ENCODE results near the gene SLC51A. TPM values are rescaled to one million over a fixed set of nuclear protein-coding genes. Genes with fewer than 3 reads are reported as not detected.

Gene SLC51A
- total RNA-seq, 1 donor from 2014 or later = not detected

DNA sequence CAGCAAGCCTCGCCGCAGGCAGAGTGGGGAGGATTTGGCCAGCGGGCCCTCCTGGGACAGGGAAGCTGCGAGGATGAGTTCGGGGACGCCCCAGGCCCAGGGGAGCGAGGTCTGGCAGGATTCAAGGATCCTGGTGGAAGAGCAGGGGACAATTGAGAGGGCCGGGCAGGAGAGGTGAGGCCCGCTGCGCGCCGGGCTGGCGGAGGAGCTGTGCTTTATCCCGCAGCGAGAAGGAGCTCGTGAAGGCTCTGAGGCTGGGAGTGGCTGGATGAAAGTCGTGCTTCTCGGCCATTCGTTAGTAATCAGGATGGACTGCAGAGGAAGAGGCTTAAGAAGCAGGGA lies 3.6 kb downstream of the SLC51A start:
- H3K27ac ChIP-seq (ENCODE audit: low read depth, low read length) = peak overlapping the region; percentile 16
- H3K4me2 ChIP-seq (ENCODE audit: low read length) = peak overlapping the region; percentile 78
- no peaks in the 10 kb centered on the region for H3K9me3 ChIP-seq (ENCODE audit: insufficient read depth, low read depth, low read length)
- no peaks in the 10 kb centered on the region for H3K79me2 ChIP-seq (ENCODE audit: insufficient read depth, low read length)
- peaks cover 3% of the 10 kb centered on the region for H3K27me3 ChIP-seq (ENCODE audit: insufficient read depth, low read length)
- Mint-ChIP-seq H3K36me3 (ENCODE audit: low read depth, unreplicated experiment) (peaks cover 3% of the 10 kb centered on the region), H3K27ac (ENCODE audit: unreplicated experiment) (no peak overlapping the region), H3K27me3 (ENCODE audit: low read depth, unreplicated experiment) (peaks cover 6% of the 10 kb centered on the region), H3K9me3 (ENCODE audit: unreplicated experiment) (no peaks in the 10 kb centered on the region), H3K4me1 (ENCODE audit: low read depth, unreplicated experiment) (peaks cover 5% of the 10 kb centered on the region), H3K4me3 (ENCODE audit: unreplicated experiment) (no peak overlapping the region)
- peak overlapping the region; percentile 17 for H3K9ac ChIP-seq (ENCODE audit: low read length)
- H3K36me3 ChIP-seq (ENCODE audit: insufficient read depth, low read length) = no peaks in the 10 kb centered on the region
- no peak for TF ChIP-seq EZH2 (IDR thresholded peaks at IDR 0.05; ENCODE audit: insufficient read depth, low read length)
- no peak for TF ChIP-seq CTCF (IDR thresholded peaks at IDR 0.05; ENCODE audit: insufficient read depth, low read depth, low read length)
- H4K20me1 ChIP-seq (ENCODE audit: insufficient read depth, low read length) = no peaks in the 10 kb centered on the region
- no peak for FAIRE-seq
- DNase-seq (ENCODE audit: low read depth) = no peak
- no peak overlapping the region for H3K4me3 ChIP-seq (ENCODE audit: insufficient read depth, low read depth, low read length)
- peak overlapping the region; percentile 57 for H2AFZ ChIP-seq (ENCODE audit: low read depth, low read length)
- H3K4me1 ChIP-seq (ENCODE audit: insufficient read depth, low read length) = peaks cover 9% of the 10 kb centered on the region

DNA sequence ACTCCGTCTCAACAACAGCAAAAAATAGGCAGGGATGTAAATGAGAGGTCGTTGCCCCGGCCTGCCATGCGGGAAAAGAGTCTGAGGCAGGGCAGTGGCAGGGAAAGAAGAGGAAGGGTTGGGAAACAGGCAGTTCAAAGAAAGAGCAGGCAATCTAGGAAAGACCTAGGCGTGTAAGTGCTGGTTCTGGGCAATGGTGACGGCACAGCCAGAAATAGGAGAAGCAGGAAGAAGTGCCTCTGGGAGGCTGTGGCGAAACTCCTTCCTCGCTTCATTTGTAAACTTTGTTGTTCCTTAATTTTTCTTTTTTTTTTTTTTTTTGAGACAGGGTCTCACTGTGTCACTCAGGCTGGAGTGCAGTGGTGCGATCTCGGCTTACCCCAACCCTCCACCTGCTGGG lies 4.3 kb downstream of the SLC51A start:
- peaks cover 9% of the 10 kb centered on the region for H3K4me1 ChIP-seq (ENCODE audit: insufficient read depth, low read length)
- H3K27ac Mint-ChIP-seq (ENCODE audit: unreplicated experiment) = no peak overlapping the region
- H3K9ac ChIP-seq (ENCODE audit: low read length) = no peak overlapping the region
- H3K27me3 ChIP-seq (ENCODE audit: insufficient read depth, low read length) = peaks cover 3% of the 10 kb centered on the region
- H4K20me1 ChIP-seq (ENCODE audit: insufficient read depth, low read length) = no peaks in the 10 kb centered on the region
- peaks cover 3% of the 10 kb centered on the region for H3K27me3 Mint-ChIP-seq (ENCODE audit: low read depth, unreplicated experiment)
- no peaks in the 10 kb centered on the region for H3K36me3 ChIP-seq (ENCODE audit: insufficient read depth, low read length)
- H2AFZ ChIP-seq (ENCODE audit: low read depth, low read length) = no peak overlapping the region
- no peak overlapping the region for H3K4me3 Mint-ChIP-seq (ENCODE audit: unreplicated experiment)
- H3K79me2 ChIP-seq (ENCODE audit: insufficient read depth, low read length) = no peaks in the 10 kb centered on the region
- H3K36me3 Mint-ChIP-seq (ENCODE audit: low read depth, unreplicated experiment) = peaks cover 5% of the 10 kb centered on the region
- no peaks in the 10 kb centered on the region for H3K9me3 Mint-ChIP-seq (ENCODE audit: unreplicated experiment)
- no peak for DNase-seq (ENCODE audit: low read depth)
- TF ChIP-seq EZH2 (IDR thresholded peaks at IDR 0.05; ENCODE audit: insufficient read depth, low read length) = no peak
- TF ChIP-seq CTCF (IDR thresholded peaks at IDR 0.05; ENCODE audit: insufficient read depth, low read depth, low read length) = no peak
- H3K4me2 ChIP-seq (ENCODE audit: low read length) = no peak overlapping the region
- no peak overlapping the region for H3K4me3 ChIP-seq (ENCODE audit: insufficient read depth, low read depth, low read length)
- FAIRE-seq = no peak
- H3K9me3 ChIP-seq (ENCODE audit: insufficient read depth, low read depth, low read length) = no peaks in the 10 kb centered on the region
- H3K27ac ChIP-seq (ENCODE audit: low read depth, low read length) = no peak overlapping the region
- H3K4me1 Mint-ChIP-seq (ENCODE audit: low read depth, unreplicated experiment) = peaks cover 5% of the 10 kb centered on the region

DNA sequence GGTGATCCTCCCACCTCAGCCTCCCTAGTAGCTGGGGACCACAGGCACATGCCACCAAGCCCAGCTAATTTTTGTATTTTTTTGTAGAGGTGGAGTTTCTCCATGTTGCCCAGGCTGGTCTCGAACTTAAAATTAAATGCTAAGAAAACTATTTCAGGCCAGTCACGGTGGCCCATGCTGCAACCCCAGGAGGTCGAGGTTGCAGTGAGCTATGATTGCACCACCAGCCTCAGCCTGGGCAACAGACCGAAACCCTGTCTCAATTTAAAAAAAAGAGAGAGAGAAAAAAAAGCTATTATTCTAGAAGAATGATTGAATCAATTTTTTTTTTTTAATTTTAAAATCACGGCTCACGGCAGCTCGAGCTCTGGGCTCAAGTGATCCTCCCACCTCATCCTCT lies 4.7 kb downstream of the SLC51A start:
- no peaks in the 10 kb centered on the region for H3K9me3 Mint-ChIP-seq (ENCODE audit: unreplicated experiment)

More for the DNA sequence above, 4.7 kb downstream of the SLC51A start:
- Histone ChIP-seq H3K27ac (ENCODE audit: low read depth, low read length) (no peak overlapping the region), H3K36me3 (ENCODE audit: insufficient read depth, low read length) (no peaks in the 10 kb centered on the region), H4K20me1 (ENCODE audit: insufficient read depth, low read length) (no peaks in the 10 kb centered on the region), H3K79me2 (ENCODE audit: insufficient read depth, low read length) (no peaks in the 10 kb centered on the region), H3K4me2 (ENCODE audit: low read length) (no peak overlapping the region), H3K27me3 (ENCODE audit: insufficient read depth, low read length) (peaks cover 3% of the 10 kb centered on the region), H3K4me1 (ENCODE audit: insufficient read depth, low read length) (peaks cover 9% of the 10 kb centered on the region), H3K9me3 (ENCODE audit: insufficient read depth, low read depth, low read length) (no peaks in the 10 kb centered on the region), H3K9ac (ENCODE audit: low read length) (no peak overlapping the region), H2AFZ (ENCODE audit: low read depth, low read length) (no peak overlapping the region), H3K4me3 (ENCODE audit: insufficient read depth, low read depth, low read length) (no peak overlapping the region)
- no peaks in the 10 kb centered on the region for H3K27me3 Mint-ChIP-seq (ENCODE audit: low read depth, unreplicated experiment)
- DNase-seq (ENCODE audit: low read depth) (no peak), FAIRE-seq (no peak)
- no peak overlapping the region for H3K27ac Mint-ChIP-seq (ENCODE audit: unreplicated experiment)
- TF ChIP-seq CTCF (IDR thresholded peaks at IDR 0.05; ENCODE audit: insufficient read depth, low read depth, low read length) = no peak
- TF ChIP-seq EZH2 (IDR thresholded peaks at IDR 0.05; ENCODE audit: insufficient read depth, low read length) = no peak
- peaks cover 5% of the 10 kb centered on the region for H3K36me3 Mint-ChIP-seq (ENCODE audit: low read depth, unreplicated experiment)
- no peak overlapping the region for H3K4me3 Mint-ChIP-seq (ENCODE audit: unreplicated experiment)
- H3K4me1 Mint-ChIP-seq (ENCODE audit: low read depth, unreplicated experiment) = peaks cover 5% of the 10 kb centered on the region

Measured in astrocyte (in vitro differentiated cells and primary cell).